GM19238 (cell line): ENCODE data around the gene PGAP6.
"Not testable (repeated sequence)": the region's sequence is repeated elsewhere in the genome, so short reads cannot be mapped to it uniquely, and the experiment has no call there.

Source experiments
- DNase-seq: peaks from one replicate; pipeline ENCODE4 v3.0.0; 2011; ENCODE audit warnings: low spot score; ENCODE audit not compliant: insufficient read length

The PGAP6 gene

GRCh38 chr16:367333-367903, 14.4 kb downstream of the PGAP6 start:
- DNase-seq, result no peak

DNA sequence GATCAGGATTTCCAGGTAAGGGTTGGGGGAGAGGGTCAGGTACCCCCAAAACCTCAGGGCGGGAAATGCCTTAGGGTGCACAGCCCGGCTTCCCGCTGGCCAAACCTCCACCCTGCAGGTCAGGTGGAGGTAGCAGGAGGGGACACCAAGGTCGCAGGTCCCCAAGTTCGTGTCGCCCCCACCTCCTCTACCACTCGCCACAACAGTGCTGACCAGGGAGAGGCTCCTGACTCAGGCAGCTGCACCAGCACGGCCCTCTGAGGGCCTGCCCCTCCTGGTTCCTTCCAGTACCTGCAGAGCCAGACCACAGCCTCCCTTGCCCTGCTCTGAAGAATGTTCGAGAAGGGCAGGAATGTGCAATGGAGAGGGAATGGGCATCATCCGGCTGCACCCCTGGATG, 15.3 kb downstream of the PGAP6 start:
- DNase-seq, result no peak

DNA sequence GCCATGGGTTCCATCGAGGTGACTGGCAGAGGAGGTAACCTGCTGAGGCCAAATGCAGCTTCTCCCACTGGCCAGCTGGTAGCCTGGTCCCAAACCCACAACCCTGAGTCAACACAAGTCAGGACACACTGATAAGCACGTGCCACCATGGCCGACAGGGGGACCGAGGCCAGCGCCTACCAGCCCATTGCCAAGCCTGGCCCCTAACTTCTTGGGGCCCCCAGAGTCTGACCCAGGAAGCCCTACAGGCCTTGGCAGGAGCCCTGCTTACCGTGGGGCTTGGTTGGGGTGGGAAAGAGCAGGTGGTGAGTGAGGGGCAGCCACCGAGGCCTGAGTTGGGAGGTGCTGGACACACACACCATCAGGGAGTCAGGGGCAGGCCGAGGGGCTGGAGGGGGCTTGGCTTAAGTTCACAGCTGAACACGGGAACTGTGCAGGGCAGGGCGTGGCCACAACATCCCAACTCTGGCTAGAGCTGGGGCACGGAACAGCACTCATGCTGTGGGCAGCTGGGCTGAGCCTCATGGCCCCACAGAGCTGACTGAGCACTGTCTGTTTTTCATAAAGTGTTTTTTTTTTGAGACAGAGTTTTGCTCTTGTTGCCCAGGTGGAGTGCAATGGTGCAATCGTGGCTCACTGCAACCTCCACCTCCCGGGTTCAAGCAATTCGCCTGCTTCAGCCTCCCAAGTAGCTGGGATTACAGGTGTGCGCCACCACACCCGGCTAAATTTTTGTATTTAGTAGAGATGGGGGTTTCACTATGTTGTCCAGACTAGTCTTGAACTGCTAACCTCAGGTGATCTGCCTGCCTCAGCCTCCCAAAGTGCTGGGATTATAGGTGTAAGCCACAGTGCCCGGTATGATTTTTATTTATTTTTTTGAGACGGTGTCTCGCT, 16.9 kb downstream of the PGAP6 start:
- no peak for DNase-seq

DNA sequence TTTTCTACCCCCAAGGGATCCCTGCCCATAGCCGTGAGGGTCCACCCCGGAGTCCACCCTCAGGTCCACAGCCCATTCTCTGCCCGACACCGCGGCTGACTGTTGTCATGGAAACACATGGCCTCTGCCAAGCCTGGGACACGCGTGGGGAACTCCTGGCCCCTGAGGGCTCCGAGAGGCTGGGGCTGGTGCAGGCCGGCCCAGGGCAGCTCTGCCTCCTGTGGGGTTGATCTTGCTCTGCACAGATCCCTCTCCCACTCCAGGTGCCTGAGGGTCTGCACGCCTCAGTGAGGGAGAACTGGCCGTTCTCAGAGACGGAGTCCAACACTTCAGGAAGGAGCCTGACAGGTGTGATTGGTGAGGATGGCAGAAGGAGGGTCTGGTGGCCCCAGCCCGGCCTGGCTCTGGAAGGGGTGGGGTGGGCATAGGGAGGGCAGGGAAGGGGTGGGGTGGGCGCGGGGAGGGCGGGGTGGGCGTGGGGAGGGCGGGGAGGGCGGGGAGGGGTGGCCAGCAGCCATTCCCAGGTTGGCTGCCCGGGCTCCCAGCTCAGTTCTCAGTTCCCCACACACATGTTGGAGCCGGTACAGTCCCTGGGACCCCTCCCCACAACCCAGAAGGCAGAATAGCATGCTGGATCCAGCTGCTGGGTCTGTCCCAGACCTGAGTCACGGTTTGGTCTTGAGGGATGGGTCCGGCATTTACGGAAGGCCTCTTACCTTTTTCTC, 17.9 kb downstream of the PGAP6 start:
- DNase-seq, result no peak

DNA sequence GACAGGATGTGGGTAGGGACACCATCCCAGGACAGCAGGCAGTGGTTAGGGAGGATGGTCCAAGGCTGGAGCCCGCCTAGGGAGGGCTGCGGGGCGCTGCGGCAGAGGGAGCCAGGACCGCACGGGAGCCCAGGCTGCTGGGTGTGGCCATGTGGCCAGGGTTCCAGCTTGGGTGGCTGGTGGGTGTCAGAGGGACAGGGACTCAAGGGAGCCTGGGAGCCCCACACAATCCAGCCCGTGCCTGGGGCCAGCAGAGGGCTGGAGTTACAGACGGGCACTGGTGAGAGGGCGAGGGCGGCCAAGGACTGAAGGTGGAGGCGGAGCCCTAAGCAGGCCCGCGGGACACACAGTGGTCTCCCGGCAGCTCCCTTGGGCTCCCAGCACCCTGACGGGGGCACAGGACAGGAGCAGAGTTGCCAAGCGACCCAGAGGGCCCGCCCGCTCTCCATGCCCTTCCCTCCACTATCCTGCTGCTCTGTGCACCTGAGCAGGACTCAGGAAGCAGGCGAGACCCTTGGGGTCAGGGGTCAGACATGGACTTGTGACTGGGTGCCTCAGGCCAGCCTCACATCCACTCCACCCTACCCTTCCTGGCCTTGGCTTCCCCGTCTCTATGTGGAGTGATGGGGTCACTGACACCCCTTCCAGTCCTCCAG, 18.5 kb downstream of the PGAP6 start:
- no peak for DNase-seq

DNA sequence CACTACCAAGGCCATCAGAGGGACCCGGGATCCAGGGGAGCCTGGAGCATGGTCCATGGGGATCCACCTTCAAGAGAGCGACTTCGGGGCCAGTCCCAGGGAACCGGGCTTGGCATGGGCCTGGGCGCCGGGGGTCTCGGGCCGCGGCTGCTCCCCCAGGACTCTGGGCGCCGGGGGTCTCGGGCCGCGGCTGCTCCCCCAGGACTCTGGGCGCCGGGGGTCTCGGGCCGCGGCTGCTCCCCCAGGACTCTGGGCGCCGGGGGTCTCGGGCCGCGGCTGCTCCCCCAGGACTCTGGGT, 19.1 kb downstream of the PGAP6 start:
- DNase-seq, result not testable (repeated sequence)

- DNase-seq, result peak; percentile 96
These were observed 19.7 kb downstream of the PGAP6 start for GRCh38 chr16:361872-362701.

DNA sequence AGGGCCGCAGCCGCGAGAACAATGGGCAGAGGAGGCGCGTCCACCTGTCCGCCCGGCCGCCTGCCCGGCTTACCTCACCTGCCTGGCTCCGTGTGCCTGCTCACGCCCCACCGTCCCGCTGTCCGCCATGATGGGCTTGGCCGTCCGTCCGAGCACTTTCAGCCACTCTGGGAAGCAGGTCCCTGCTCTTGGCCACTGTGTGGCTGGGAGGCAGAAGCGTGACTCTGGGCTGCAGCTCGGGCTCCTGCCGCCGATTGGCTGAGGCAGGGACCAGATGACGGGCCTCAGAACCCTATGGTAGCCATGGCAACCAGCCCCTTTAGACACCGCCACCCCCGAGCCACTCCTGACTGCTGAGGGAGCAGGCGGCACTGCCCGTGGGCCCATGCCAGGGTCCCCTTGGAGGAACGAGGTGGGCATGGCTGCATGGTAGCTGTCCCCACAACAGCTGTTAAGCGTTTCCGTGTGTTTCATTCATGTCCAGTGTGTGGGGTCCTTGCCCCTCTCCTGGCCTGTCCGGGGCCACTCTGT, 20.4 kb downstream of the PGAP6 start:
- DNase-seq, result no peak

DNA sequence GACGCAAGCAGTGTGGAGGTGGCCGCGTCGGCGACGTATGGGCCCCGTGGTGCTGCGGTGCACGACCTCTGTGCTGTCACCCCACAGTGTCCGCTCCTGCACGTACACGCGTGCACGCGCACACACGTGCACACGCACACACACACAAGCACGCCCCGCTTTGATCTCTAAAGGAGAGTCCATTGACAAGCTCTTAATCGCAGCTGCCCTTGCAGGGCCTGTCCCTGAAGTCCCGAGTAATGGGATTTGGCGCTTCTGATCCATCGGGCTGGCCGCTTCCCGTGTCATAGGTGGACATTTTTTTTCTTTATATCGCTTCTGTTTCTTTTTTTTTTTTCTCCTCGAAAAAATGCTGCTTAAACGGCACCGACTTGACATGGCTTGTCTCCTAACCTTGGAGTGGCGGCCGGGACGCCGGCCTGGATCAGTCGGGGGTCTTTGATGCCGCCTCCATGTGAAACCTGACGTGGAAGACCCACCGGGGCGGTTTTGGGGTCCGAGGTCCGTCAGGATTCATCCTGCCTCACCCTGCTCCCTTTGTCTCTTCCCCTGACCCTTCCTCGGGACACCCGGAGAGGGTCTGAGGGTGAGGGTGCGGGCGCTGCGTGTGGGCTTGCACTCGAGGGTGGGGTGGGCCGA, 21.0 kb downstream of the PGAP6 start:
- DNase-seq, result no peak

- no peak for DNase-seq
These were observed 21.7 kb downstream of the PGAP6 start for GRCh38 chr16:359871-360697.

DNA sequence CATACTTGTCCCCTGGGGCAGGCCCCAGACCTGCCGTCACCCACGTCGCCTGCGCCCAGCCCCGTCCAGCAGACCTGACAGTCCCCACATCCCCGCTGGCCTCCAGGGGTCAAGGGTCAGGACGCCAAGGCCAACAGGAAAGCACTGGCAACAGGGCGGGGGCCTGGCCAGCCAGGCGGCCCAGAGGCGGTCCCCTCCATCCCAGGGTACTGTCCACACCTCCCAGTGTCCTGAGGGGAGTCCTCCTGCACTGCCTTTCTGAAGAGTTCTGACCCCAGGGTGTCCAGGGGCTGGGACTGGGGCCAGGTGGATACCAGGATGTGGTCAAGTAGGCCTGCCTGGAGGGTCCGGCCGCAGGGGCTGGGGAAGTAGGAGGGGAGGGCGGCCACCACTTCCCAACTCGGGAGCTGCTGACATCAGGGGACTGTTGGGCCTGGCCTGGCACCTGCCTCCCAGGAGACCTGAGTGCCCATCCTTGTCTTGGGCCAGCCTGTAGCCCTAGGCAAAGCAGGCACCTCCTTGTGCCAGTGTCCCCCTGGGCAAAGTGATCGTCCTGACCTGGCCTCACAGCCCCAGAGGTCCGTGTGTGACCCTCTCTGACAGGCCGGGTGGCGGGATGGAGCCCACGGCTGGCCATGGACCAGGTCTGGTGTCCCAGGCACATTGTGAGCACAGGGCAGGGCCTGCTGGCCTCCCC, 22.6 kb downstream of the PGAP6 start:
- no peak for DNase-seq

GRCh38 chr16:356741-357140, 25.0 kb downstream of the PGAP6 start:
- DNase-seq, result no peak

GRCh38 chr16:354971-355461, 26.8 kb downstream of the PGAP6 start:
- DNase-seq, result no peak

DNA sequence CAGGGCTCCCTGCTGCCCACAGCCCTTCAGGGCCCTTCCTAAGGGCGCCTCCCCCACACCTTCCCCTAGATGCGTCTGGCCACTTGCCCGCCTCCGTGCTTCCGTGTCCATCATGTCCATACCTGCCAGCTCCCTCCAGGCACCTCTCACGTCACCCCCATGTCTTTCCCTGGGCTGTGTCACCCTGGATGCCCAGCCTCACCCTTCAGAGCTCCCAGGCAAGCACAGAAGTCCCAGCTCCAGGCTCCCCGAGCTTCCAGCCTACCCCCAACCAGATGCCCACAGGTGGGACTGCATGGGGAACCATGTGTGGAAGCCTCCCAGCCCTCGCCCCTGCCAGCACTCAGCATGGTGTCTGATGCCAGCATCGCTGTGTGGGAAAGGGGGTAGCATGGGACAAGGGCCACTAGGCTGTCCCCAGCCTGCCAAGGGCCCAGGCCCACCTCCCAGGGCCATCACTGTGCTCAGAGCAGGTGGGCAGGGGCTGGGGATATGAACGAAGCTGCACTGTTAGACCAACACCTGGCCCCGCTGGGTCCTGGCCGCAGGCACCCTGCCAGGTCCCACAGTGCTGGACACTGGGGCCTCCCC, 27.4 kb downstream of the PGAP6 start:
- DNase-seq, result no peak

GRCh38 chr16:353404-354290, 28.1 kb downstream of the PGAP6 start:
- DNase-seq, result no peak

GRCh38 chr16:352547-353403, 29.0 kb downstream of the PGAP6 start, which contains the start of gene AXIN1:
TSS of gene AXIN1 (minus strand) at chr16:352723. CDS start at chr16:347025, 5,698 bp downstream.
- peak; percentile 95 for DNase-seq
